HG03439 (cell line): ENCODE measurements around the gene FGD4.
"Not testable (repeated sequence)": the region's sequence is repeated elsewhere in the genome, so short reads cannot be mapped to it uniquely, and the experiment has no call there.

ENCODE experiments used
- ATAC-seq: cut with Tn5 transposase; IDR thresholded peaks from one replicate; pipeline ENCODE4 v1.9.1; 2021; ENCODE audit warnings: mild to moderate bottlenecking, moderate library complexity; ENCODE audit not compliant: unreplicated experiment

The FGD4 gene

GRCh38 chr12:32548691-32549281 lies 149.4 kb downstream of the FGD4 start:
- no peak for ATAC-seq

- ATAC-seq: no peak
Measured at GRCh38 chr12:32549675-32550079, 150.3 kb downstream of the FGD4 start.

GRCh38 chr12:32551058-32551457 lies 151.7 kb downstream of the FGD4 start:
- no peak for ATAC-seq

GRCh38 chr12:32558903-32559302 lies 159.5 kb downstream of the FGD4 start:
- ATAC-seq: peak; percentile 97

GRCh38 chr12:32559434-32559833 lies 160.1 kb downstream of the FGD4 start:
- peak; percentile 5 for ATAC-seq

- ATAC-seq: no peak
Measured at GRCh38 chr12:32560520-32560919, 161.2 kb downstream of the FGD4 start.

- ATAC-seq: no peak
Measured at GRCh38 chr12:32561931-32562341, 162.6 kb downstream of the FGD4 start.

- not testable (repeated sequence) for ATAC-seq
Measured at GRCh38 chr12:32562413-32562812, 163.1 kb downstream of the FGD4 start.

GRCh38 chr12:32566663-32567295 lies 167.4 kb downstream of the FGD4 start:
- no peak for ATAC-seq

- ATAC-seq: no peak
Measured at GRCh38 chr12:32567296-32567674, 167.9 kb downstream of the FGD4 start.

- no peak for ATAC-seq
Measured at GRCh38 chr12:32568228-32568627, 168.9 kb downstream of the FGD4 start.

- no peak for ATAC-seq
Measured at GRCh38 chr12:32569259-32569658, 169.9 kb downstream of the FGD4 start.

GRCh38 chr12:32574585-32574984 lies 175.2 kb downstream of the FGD4 start:
- no peak for ATAC-seq

- ATAC-seq: no peak
Measured at GRCh38 chr12:32577328-32577727, 178.0 kb downstream of the FGD4 start.

- ATAC-seq: no peak
Measured at GRCh38 chr12:32583534-32583933, 184.2 kb downstream of the FGD4 start.

GRCh38 chr12:32585680-32586079 lies 186.3 kb downstream of the FGD4 start:
- no peak for ATAC-seq

- no peak for ATAC-seq
Measured at GRCh38 chr12:32586390-32586789, 187.0 kb downstream of the FGD4 start.

- no peak for ATAC-seq
Measured at GRCh38 chr12:32587581-32588495, 188.5 kb downstream of the FGD4 start.

GRCh38 chr12:32588604-32589003 lies 189.2 kb downstream of the FGD4 start:
- ATAC-seq: no peak

- no peak for ATAC-seq
Measured at GRCh38 chr12:32589165-32589865, 190.0 kb downstream of the FGD4 start.

GRCh38 chr12:32595251-32595650 lies 195.9 kb downstream of the FGD4 start:
- no peak for ATAC-seq
